OCI-LY7 (cell line): ENCODE results near the gene PSMB5. TPM values are rescaled to one million over a fixed set of nuclear protein-coding genes. Genes with fewer than 3 reads are reported as not detected.

Experiments
- BruUV-seq: library from RNA; stranded (reverse); fragments of 400-500 nt; replicated peaks from 2 replicates; lab custom pipeline; 2021; lab: Mats Ljungman, UMichigan
- CTCF ChIA-PET: fragments of 300-600 bp; sonication (Branson Sonifier 250); formaldehyde crosslinking; loops from one replicate; lab custom pipeline; 2022; ENCODE audit warnings: antibody characterized with exemption; ENCODE audit not compliant: unreplicated experiment; lab: Charles Lee
- POLR2A ChIA-PET: fragments of 300-600 bp; sonication (Branson Sonifier 250); formaldehyde crosslinking; loops from one replicate; lab custom pipeline; 2022; ENCODE audit warnings: antibody characterized with exemption; lab: Charles Lee
- DNase-seq: peaks from one replicate; pipeline ENCODE4 v3.0.0-alpha.2; 2015; ENCODE audit warnings: low spot score
- H2AFZ ChIP-seq: fragments of 200-600 bp; sonication (generic), shearing (Covaris generic); 2 replicates; pipeline ENCODE4 v1.6.1; 2014; ENCODE audit warnings: mild to moderate bottlenecking, antibody characterized with exemption, low read length, moderate library complexity
- H3K27ac ChIP-seq: fragments of 200-600 bp; sonication (generic); 2 replicates; pipeline ENCODE4 v1.5.1; 2014; ENCODE audit warnings: mixed run types, low read depth, mild to moderate bottlenecking, moderate library complexity, low read length, inconsistent platforms; ENCODE audit not compliant: poor library complexity, severe bottlenecking
- H3K36me3 ChIP-seq: fragments of 200-600 bp; sonication (generic); 2 replicates; pipeline ENCODE4 v1.6.1; 2014; ENCODE audit warnings: mild to moderate bottlenecking, antibody characterized with exemption, low read length, moderate library complexity, mixed read lengths; ENCODE audit not compliant: insufficient read depth
- H3K4me1 ChIP-seq: fragments of 200-600 bp; sonication (generic); 2 replicates; pipeline ENCODE4 v1.5.1; 2014; ENCODE audit warnings: mild to moderate bottlenecking, low read length; ENCODE audit not compliant: insufficient read depth, poor library complexity, severe bottlenecking
- H3K4me2 ChIP-seq: fragments of 200-600 bp; sonication (generic); 2 replicates; pipeline ENCODE4 v1.6.1; 2014; ENCODE audit warnings: mild to moderate bottlenecking, low read length
- H3K4me3 ChIP-seq: fragments of 200-600 bp; sonication (generic); 2 replicates; pipeline ENCODE4 v1.5.1; 2014; ENCODE audit warnings: mild to moderate bottlenecking, low read depth, low read length; ENCODE audit not compliant: poor library complexity, severe bottlenecking
- H3K79me2 ChIP-seq: fragments of 200-600 bp; sonication (generic); 2 replicates; pipeline ENCODE4 v1.6.1; 2016; ENCODE audit warnings: low read depth, mild to moderate bottlenecking, low read length, moderate library complexity, mixed read lengths; ENCODE audit not compliant: insufficient read depth
- H3K9me2 ChIP-seq: fragments of 200-600 bp; sonication (generic); 2 replicates; pipeline ENCODE4 v1.6.1; 2016; ENCODE audit warnings: mild to moderate bottlenecking, low read length, mixed read lengths; ENCODE audit not compliant: insufficient read depth
- H3K9me3 ChIP-seq: fragments of 200-600 bp; sonication (generic); 2 replicates; pipeline ENCODE4 v1.6.1; 2014; ENCODE audit warnings: mild to moderate bottlenecking, mixed run types, low read length, mixed read lengths
- H4K20me1 ChIP-seq: fragments of 200-600 bp; sonication (generic); 2 replicates; pipeline ENCODE4 v1.6.1; 2014; ENCODE audit warnings: mild to moderate bottlenecking, antibody characterized with exemption, low read length, moderate library complexity, mixed read lengths; ENCODE audit not compliant: insufficient read depth
- EZH2phosphoT487 ChIP-seq: fragments of 200-600 bp; sonication (generic); IDR thresholded peaks from 2 replicates; pipeline ENCODE4 v1.6.1; 2018; ENCODE audit warnings: low read depth, borderline replicate concordance, mild to moderate bottlenecking, mixed run types, antibody characterized with exemption, low read length, moderate library complexity, mixed read lengths
- intact Hi-C: fragments of 100-400 bp; cut with micrococcal nuclease; formaldehyde crosslinking; loops from one replicate; pipeline ENCODE4 v1.10.0; 2022; ENCODE audit not compliant: unreplicated experiment
- total RNA-seq, 2 experiments: library from RNA; depleted of rRNA in 1 of 2; stranded (reverse); fragments of >200 nt in 1 of 2; shearing (Covaris generic) in 1 of 2; gene quantifications; 2 replicates each; pipeline ENCODE4 v1.2.3, GENCODE V29; 2014 to 2022
- TF ChIP-seq, protein P1 (sequence below): fragments of 200-600 bp; sonication (generic); conservative IDR thresholded peaks from 2 replicates; pipeline ENCODE4 v1.5.1; 2014; ENCODE audit warnings: mild to moderate bottlenecking, antibody characterized with exemption, low read length, moderate library complexity, mixed read lengths

Gene PSMB5
- total RNA-seq, 2 experiments from 2014 or later = 111 to 122 TPM

DNA sequence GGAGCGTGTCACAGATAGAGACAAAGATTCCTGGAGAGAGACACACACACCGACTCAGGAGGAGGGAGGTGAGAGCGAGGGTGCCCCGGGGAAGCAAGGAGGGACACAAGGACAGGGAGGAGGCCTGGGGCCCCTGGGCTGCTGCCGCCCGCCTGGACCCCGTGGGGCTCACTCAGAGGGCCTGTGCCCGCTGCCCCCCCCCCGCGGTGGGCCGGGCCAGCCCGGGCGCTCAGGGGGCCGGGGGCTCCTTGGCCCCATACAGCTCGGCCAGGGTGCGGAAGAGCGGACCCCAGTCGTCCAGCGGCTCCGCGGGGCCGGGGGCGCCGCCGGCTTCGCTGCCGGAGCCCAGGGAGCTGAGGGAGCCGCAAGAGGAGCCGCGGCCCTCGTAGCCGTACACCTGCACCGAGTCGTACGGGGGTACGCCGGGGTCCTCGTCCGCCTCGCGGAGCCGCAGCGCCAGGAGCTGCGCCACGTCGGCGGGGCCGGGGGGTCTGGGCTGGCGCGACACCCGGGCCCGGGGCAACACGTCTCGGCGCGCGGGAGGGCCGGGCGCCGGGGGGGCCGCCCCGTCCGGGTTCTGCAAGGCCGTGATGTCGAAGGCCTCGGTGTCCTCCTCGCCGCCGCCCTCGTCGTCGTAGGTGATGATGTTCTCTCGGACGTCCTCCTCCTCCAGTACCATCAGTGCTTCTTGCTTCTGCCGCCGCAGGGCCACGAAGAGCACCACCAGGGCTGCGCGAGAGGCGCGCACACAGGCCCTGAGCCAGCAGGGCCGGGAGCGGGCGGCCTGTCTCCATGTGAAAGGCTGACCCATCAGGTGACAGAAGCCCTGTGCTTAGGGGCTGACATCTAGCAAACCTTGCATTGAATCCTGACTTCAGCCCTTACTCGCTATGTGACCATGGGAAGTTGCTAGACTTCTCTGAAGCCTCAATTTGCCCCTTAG, 13.3 kb upstream of the PSMB5 start:
- Histone ChIP-seq H4K20me1 (no peaks in the 10 kb centered on the region), H2AFZ (no peak overlapping the region), H3K4me3 (no peak overlapping the region), H3K4me2 (no peak overlapping the region), H3K4me1 (no peaks in the 10 kb centered on the region), H3K27ac (no peak overlapping the region), H3K79me2 (no peaks in the 10 kb centered on the region), H3K36me3 (no peaks in the 10 kb centered on the region), H3K9me3 (no peaks in the 10 kb centered on the region), H3K9me2 (no peaks in the 10 kb centered on the region)
- intact Hi-C loops = no loop called here
- DNase-seq = no peak
- ChIA-PET POLR2A (interaction anchor here (1.8 kb wide), 1 partner anchor 41 kb away, joined by 4 read pairs; no protein-coding TSS in a partner anchor), CTCF (no interaction called here)
- TF ChIP-seq EZH2phosphoT487 = no peak
- TF ChIP-seq, protein P1, sequence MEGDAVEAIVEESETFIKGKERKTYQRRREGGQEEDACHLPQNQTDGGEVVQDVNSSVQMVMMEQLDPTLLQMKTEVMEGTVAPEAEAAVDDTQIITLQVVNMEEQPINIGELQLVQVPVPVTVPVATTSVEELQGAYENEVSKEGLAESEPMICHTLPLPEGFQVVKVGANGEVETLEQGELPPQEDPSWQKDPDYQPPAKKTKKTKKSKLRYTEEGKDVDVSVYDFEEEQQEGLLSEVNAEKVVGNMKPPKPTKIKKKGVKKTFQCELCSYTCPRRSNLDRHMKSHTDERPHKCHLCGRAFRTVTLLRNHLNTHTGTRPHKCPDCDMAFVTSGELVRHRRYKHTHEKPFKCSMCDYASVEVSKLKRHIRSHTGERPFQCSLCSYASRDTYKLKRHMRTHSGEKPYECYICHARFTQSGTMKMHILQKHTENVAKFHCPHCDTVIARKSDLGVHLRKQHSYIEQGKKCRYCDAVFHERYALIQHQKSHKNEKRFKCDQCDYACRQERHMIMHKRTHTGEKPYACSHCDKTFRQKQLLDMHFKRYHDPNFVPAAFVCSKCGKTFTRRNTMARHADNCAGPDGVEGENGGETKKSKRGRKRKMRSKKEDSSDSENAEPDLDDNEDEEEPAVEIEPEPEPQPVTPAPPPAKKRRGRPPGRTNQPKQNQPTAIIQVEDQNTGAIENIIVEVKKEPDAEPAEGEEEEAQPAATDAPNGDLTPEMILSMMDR = no peak
- no TSS peak for BruUV-seq

GRCh38 chr14:23047034-23047634, 12.4 kb upstream of the PSMB5 start:
- POLR2A ChIA-PET = no interaction called here
- BruUV-seq = no TSS peak

More at GRCh38 chr14:23047034-23047634, 12.4 kb upstream of the PSMB5 start:
- H2AFZ ChIP-seq = no peak overlapping the region
- no peaks in the 10 kb centered on the region for H3K36me3 ChIP-seq
- TF ChIP-seq EZH2phosphoT487 = no peak
- TF ChIP-seq, protein P1 = no peak
- no peak for DNase-seq
- CTCF ChIA-PET = no interaction called here
- H3K4me3 ChIP-seq = no peak overlapping the region
- no peaks in the 10 kb centered on the region for H3K4me1 ChIP-seq
- no peak overlapping the region for H3K27ac ChIP-seq
- H3K79me2 ChIP-seq = no peaks in the 10 kb centered on the region
- H3K4me2 ChIP-seq = no peak overlapping the region
- no peaks in the 10 kb centered on the region for H3K9me3 ChIP-seq
- intact Hi-C loops = no loop called here
- no peaks in the 10 kb centered on the region for H3K9me2 ChIP-seq
- no peaks in the 10 kb centered on the region for H4K20me1 ChIP-seq
